ENCODE data around the gene TTC27. TPM values are rescaled to one million over a fixed set of nuclear protein-coding genes. Genes with fewer than 3 reads are reported as not detected.

Gene TTC27
- total RNA-seq, 1 experiment from 2014 or later, result 21.1 TPM

DNA sequence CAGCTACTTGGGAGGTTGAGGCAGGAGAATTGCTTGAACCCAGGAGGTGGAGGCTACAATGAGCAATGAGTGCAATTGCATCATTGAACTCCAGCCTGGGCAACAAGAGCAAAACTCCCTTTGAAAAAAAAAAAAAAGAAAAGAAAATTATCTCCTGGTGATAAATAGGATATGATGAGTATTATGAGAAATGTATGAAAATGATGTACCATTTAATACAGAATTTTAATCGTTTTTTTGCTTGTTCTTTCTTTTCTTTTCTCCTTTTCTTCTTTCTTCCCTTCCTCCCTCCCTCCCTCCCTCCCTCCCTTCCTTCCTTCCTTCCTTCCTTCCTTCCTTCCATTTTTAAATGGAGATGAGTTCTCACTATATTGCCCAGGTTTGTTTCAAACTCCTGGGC, 40.4 kb downstream of the TTC27 start:
- DNase-seq (ENCODE audit: low read depth), result no peak

DNA sequence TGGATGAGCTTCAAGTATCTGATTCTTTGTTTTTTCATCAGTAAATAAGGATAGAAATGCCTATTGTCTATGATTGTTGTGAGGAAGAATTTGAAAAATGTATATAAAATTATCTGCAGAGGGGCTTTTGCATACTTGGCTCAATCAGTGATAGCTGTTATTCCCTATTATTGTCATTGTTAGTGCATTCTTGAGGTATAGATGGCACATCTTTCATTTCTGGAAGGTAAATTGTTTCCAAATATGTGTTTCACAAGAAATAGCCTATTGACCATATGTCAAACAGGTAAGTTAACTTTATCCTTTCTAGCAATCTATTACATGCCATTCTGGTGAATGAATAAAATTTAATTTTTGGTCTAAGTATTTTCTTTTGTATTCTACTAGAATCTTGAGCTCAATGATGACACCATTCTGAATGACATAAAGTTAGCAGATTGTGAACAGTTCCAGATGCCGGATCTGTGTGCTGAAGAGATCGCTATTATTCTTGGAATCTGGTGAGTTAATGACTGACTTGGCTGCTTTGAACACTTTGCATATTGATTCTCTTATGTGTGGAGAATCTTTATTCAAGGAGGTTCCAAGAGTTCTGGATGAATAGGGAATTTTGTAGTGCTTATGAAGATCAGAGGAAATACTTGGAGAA, 44.2 kb downstream of the TTC27 start:
- no peak for DNase-seq (ENCODE audit: low read depth)

DNA sequence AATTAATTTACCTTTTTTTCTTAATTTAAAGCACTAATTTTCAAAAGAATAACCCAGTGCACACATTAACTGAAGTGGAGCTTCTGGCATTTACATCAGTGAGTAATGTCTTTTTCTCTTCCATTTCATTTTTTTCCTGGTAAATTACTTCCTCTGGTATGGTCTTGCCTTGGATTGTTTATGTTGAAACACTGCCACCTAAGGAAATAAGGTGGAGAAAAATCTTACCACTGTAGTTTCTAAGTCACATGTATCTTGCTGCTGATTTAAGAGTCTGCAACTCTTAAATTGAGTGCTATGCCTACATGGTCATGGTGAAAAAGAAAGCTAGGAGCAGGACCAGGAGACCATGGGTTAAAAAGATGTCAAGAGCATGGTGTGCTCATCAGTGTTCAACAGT, 51.0 kb downstream of the TTC27 start:
- peak; percentile 10 for DNase-seq (ENCODE audit: low read depth)

DNA sequence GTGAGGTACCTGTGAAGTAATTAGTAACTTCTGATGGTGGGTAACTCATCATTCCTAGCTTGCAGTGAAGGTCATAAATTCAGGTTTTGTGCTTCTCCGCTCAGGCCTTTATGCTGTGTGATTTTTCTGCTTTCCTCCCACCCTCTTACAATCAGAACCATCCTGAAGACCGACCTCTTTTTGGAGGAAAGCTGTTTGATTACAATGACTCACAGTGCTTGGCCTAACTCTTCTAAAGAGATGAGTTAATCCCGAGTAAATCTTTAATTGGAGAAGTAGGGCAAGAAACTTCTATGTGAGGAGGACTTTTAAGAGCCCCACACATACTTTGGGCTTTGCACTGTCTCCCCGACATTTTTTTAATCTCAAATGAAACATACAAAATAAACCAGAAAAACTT, 53.1 kb downstream of the TTC27 start:
- no peak for DNase-seq (ENCODE audit: low read depth)

DNA sequence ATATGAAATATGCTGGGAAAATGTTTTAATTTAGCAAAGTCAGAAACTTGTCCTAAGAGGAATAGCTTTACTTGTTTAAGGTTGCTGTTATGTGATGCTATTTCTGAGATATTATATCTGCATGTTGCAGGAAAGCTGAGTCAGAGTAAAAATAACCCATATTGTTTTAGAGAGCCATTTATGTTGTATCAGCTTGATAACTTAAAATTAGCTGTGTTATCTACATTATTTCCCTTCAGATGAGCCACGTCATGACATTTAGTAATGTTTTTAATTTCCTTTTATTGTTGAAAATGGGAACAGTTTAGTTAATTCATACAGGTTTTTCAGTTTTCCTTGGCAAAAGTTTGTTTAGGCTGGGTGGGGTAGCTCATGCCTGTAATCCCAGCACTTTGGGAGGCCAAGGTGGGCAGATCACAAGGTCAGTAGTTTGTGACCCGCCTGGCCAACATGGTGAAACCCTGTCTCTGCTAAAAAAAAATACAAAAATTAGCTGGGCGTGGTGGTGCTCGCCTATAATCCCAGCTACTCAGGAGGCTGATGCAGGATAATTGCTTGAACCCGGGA, 55.8 kb downstream of the TTC27 start:
- DNase-seq (ENCODE audit: low read depth), result no peak

DNA sequence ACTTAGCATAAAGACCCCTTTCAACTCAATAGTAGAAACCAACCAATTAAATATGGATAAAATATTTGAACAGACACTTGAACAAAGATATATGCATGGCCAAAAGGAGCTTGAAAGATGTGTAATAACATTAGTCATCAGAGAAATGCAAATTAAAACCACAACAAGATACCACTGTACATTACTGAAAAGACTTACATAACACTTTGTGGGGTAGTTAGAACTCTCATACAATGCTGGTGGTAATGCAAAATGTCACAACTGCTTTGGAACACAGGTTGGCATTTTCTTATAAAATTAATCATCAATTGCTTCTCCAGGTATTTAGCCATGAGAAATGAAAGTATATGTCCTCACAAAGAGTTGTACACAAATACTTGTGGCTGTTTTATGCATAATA, 60.7 kb downstream of the TTC27 start:
- peak; percentile 63 for DNase-seq (ENCODE audit: low read depth)

DNA sequence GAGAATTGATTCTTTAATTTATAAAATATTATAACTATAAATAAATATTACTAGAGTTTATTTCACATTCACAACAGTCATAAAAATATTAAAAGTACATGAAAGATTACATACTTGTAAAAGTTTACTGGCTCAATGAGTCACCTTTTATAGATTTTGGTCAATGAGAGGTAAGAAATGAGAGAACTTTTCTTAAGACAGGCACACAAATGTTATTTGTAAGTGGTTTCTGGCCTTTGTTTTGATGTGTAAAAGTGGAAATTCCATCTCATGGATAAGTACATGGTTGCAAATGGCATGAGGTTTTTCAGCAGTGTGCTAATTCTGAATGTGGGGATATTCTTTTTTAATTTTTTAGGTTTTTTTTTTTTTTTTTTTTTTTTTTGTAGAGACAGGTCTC, 63.8 kb downstream of the TTC27 start:
- DNase-seq (ENCODE audit: low read depth), result no peak

DNA sequence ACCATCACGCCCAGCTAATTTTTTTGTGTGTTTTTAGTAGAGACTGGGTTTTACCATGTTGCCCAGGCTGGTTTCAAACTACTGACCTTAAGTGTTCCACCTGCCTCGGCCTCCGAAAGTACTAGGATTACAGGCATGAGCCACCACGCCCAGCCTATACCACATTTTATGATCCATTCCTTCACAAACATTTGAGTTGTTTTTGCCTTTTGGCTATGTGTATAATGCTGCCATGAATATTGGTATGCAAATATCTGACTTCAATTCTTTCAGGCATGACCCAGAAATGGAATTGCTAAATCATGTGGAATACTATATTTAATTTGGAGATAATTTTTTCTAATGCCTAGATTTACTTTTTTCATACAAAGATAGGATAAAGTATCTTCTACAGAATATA, 68.6 kb downstream of the TTC27 start:
- DNase-seq (ENCODE audit: low read depth), result no peak

DNA sequence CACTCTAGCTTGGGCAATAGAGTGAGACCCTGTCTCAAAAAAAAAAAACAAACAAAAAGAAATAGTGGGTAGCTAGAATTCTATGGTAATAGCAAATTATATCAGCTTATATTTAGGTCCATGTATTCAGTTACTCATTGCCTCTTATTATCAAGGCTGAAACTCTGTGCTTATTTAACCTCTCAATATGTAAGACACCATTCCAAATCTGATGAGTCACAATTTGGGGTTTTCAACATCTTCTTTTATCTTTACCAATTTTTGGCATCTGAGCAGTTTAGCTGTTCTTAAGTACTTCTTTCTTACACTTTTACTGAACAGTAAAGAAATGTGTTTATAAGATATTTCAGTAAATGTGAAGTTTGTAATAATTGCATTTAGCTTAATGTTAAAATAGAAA, 69.3 kb downstream of the TTC27 start:
- DNase-seq (ENCODE audit: low read depth), result peak; percentile 54

DNA sequence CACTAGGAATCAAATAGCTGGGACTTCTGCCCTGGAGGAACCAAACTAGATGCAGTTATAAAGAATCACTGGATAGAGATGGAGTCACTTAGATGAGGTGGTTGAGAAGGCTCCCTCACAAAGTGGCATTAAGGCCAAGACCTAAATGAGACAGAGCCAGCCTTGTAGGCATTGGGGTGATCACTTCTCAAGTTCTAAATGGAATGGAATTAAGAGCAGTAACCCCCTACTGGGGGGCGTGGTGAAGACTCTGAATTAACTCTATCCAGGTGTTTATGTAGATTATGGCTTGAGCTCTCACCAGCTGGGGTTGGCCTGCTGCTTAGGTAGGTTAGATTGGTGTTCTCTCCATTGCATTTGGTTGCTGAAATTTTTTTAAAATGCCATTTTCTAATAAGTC, 71.3 kb downstream of the TTC27 start:
- no peak for DNase-seq (ENCODE audit: low read depth)

DNA sequence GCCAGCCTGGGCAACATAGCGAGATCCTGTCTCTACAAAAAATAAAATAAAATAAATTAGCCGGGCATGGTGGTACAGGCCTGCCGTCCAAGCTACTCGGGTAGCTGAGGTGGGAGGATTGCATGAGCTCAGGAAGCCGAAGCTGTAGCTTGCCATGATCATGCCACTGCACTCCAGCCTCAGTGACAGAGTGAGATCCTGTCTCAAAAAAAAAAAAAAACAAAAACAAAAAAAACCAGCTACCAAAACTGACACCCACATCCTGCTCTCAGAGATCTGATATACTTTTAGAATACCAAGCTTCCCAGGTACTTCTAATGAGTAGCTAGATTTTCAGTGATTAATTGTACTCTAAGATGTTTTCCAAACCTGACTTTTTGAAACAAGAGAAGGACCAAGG, 74.0 kb downstream of the TTC27 start:
- DNase-seq (ENCODE audit: low read depth), result no peak

DNA sequence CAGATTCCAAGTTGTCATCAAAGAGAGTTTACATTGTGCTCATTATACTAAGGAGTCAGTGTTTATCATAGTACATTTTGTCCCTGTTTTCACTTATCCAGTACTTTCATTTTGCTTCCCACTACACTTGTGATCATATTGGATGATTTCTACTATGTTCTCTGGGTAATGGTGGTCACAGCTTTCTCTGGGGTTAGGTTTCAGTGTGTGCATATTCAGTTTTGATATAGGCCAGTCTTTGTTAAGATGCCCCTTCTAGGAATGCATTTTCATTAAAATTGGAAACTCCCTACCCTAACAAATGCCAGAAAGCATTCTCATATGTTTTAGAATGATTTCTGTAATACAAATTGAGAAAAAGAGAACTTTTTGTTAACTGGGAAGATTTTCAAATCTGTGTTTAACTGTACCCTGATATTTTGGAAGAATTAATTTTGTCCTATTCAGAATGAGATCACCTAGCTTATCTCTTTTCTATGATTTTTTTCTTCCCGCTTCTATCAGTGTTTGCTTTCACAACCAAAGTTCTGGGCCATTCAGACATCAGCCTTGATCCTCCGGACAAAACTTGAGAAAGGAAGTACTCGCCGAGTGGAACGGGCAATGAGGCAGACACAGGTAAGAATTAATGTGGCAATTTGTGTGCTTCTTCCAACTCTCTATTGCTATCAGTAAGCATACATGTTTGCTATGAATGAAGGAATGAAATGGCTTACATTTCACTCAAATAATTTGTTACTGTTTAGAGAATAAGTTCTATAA, 74.6 kb downstream of the TTC27 start:
- no peak for DNase-seq (ENCODE audit: low read depth)

DNA sequence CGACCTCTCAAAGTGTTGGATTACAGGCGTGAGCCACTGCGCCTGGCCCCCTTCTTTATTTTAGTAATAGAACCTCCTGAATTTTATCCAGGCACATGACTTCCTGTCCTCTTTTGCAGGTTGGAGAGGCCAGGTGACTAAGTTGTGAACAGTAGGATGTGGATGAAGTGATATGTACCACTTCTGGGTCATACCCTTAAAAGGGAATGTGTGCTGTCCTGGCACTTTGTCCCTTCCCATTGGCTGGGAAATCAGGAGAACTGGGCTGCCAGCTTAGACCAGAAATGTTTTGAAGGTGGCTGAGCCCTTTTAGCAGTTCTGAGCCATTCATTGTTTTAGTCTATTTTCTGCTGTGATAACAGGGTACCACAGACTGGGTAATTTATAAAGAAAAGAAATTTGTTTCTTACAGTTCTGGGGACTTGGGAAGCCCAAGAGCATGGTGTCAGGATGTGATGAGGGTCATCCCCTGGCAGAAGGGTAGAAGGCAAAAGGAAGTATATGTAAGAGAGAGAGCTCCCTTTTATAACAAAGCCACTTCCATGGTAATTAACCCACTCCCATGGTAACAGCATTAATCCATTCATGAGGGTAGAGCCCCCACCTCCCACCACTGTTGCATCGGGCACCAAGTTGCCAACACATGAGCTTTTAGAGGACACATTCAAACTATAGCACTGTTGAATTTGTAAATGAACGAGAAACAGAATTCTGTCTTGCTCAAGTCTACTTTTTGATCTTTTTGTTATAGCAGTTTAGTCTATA, 79.1 kb downstream of the TTC27 start:
- DNase-seq (ENCODE audit: low read depth), result no peak

DNA sequence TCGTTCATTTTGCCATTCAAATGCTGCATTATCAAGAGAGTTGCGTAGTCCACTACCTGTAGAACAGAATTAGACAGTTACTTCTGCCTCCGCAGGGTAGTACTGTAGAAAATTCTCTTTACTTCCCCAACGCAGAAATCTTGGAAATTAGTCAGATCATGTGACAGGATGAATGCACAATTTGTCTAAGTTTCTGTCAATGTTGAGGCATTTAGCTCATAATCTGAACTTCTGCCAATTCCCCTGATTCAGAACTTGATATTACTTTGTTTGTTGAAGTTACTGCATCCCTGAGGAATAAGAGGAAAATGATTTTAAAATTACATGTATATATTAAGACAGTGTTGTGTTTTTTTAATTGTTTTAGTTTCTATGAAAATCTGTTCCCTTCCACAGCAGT, 83.4 kb downstream of the TTC27 start:
- peak; percentile 74 for DNase-seq (ENCODE audit: low read depth)

DNA sequence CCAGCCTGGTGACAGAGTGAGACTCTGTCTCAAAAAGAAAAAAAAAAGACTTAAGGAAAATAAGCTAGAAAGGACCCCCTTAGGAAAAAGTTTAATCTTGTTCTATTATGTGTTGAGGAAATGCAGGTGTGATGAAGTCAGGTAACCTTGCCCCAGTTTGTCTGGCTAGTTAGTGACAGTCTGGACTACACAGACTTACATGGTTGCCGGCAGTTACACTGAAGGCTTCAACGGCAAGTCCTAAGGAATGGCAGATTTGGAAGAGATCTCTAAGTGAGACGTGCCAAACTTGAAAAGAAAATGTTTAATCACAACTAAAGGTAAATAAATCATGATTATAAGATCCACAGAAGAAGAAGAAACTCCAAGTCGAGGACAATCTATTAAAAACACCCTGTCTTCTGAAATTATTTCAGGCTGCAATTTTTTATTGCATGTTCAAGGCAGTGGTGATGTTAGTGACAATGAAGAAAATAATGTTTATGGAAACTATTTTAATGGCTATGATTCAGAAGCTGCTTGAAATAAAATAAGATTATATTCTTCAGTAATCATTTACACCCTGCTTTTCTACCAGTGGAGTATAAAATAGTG, 84.2 kb downstream of the TTC27 start:
- no peak for DNase-seq (ENCODE audit: low read depth)

DNA sequence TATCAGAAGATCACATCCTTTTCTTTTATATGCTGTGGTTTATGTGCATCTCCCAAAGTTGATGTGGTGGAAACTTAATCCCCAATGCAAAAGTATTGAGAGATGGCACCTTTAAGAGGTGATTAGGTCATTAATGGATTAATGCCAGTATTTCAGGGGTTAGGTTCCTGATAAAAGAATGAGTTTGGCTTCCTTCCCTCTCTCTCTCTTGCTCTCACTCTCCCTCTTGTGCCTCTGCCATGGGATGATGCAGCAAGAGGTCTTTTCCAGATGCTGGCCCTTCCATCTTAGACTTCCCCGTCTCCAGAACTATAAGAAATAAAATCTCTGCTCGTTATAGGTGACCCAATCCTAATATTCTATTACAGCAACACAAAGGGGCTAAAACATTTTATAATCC, 85.0 kb downstream of the TTC27 start:
- DNase-seq (ENCODE audit: low read depth), result no peak

DNA sequence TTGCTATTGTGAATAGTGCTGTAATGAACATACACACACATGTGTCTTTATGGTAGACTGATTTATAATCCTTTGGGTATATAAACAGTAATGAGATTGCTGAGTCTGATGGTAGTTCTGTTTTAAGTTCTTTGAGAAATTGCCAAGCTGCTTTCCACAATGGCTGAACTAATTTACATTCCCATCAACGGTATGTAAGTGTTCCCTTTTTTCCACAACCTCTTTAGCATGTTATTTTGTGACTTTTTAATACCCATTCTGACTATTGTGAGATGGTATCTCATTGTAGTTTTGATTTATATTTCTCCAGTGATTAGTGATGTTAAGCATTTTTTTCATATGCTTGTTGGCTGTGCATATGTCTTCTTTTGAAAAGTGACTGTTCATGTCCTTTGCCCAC, 86.7 kb downstream of the TTC27 start:
- no peak for DNase-seq (ENCODE audit: low read depth)

DNA sequence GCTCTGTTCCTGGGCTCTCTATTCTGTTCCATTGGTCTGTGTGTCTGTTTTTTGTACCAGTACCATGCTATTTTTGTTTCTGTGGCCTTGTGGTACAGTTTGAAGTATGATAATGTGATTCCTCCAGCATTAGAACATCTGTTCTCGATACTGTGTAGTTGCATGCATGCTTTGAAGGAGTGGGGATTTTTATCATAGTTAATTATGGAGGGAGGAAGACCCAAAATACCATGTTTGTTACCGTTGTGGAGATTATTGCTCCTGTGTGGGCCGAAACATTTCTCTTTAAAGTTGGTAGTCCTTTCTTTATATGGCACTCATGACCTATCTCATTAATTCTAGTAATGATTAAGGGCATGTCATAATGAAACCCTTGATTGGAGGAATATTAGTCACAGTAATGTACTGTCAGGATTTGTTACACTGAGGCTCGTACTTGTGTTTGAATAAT, 87.6 kb downstream of the TTC27 start:
- peak; percentile 46 for DNase-seq (ENCODE audit: low read depth)

DNA sequence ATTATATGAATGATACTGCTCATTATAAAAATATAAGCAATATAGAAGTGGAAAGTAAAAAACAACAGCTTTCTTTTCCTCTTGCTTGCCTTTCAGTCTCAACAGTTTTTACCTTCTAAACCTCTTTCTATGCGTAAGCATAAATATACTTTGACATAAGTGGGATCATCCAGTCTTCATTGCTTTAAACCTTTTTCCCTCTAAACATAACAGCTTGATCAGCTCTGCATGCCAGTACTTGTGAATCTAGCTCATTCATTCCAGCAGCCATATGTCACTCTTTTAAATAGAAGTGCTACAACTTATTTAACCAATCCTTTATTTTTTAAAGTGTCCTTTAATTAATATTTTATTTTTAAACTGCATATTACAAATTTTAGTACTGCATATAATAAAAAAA, 88.1 kb downstream of the TTC27 start:
- DNase-seq (ENCODE audit: low read depth), result no peak

DNA sequence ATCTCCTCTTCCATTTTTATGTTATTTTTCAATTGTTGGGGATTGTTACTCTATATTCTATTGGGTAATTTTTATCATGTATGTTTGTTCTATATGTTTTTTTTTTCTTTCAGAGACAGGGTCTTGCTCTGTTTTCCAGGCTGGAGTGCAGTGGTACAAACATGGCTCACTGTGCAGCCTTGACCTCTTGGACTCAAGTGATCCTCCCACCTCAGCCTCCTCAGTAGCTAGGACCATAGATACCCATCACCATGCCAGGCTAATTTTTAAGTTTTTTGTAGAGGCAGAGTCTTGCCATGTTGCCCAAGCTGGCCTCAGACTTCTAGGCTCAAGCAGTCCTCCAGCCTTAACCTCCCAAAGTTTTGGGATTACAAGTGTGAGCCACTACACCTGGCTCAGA, 88.7 kb downstream of the TTC27 start:
- DNase-seq (ENCODE audit: low read depth), result no peak

DNA sequence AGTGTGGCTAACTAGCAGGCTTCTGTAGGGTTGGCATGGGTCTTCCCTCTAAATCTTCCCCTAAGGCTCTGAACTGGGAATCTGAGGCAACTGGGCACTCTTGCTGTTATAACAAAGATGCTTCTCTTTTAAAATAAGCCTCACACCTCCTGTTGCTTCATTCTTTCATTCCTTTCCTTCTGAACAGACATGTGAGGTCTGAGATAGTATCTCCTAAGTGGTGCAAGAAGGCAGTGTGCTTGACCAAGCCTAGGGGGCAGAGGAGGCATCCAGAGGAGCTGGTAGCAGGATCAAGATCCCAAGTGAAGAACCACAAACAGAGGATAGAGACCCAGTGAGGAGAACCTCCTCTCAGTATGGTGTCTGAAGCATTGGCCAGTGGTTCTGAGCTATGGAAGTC, 90.9 kb downstream of the TTC27 start:
- DNase-seq (ENCODE audit: low read depth), result no peak

DNA sequence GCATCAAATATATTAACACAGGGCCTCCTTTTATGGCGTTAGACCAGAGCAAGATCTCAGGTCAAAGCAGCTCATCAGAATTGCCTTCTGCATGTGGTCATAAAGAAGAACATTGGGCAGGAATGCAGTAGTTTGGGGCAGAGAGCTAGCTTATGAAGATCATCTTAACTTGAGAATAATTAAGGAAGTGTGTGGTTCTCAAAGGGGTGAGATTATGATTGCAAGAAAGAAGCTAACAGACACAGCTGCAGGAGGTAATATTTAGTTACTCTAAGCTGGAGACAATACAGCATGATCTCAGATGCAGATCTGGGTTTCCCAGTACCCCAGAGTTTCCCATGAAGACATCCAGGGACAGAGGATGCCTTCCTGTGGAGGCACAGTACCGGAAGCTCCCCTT, 91.6 kb downstream of the TTC27 start:
- no peak for DNase-seq (ENCODE audit: low read depth)

All from LHCN-M2 (cell line).